CD14-positive monocyte (primary cell): ENCODE results near the gene HLA-DMB. TPM values are rescaled to one million over a fixed set of nuclear protein-coding genes. Genes with fewer than 3 reads are reported as not detected.

ENCODE experiments used
- DNase-seq, 3 donors: peaks; one replicate each; pipeline ENCODE4 v3.0.0-alpha.2; 2011 to 2022
- H2AFZ ChIP-seq: 2 replicates; pipeline ENCODE4 v1.6.0; 2012; ENCODE audit warnings: mild to moderate bottlenecking, low read depth, low read length, inconsistent platforms; ENCODE audit not compliant: insufficient read depth, poor library complexity, severe bottlenecking
- H3K27ac ChIP-seq, 2 donors: 1 replicate in 1 of 2; 2 replicates in 1 of 2; pipeline ENCODE4 v1.5.1; 2012 to 2013; ENCODE audit warnings: low read length in 2 of 2, control low read depth in 1 of 2, inconsistent platforms in 1 of 2, low read depth in 1 of 2, mild to moderate bottlenecking in 1 of 2
- H3K27me3 ChIP-seq, 2 donors: one replicate each; pipeline versions ENCODE4 v1.6.0 to v1.6.1; 2011 to 2013; ENCODE audit warnings: low read length in 2 of 2; ENCODE audit not compliant: control insufficient read depth in 2 of 2, insufficient read depth in 2 of 2
- H3K36me3 ChIP-seq, 2 donors: replicated peaks in 1 of 2; 1 replicate in 1 of 2; 2 replicates in 1 of 2; pipeline versions ENCODE4 v1.5.1 to v1.6.1; 2012 to 2013; ENCODE audit warnings: low read length in 2 of 2, control low read depth in 1 of 2, inconsistent platforms in 1 of 2, mild to moderate bottlenecking in 1 of 2; ENCODE audit not compliant: insufficient read depth in 2 of 2, control insufficient read depth in 1 of 2
- H3K4me1 ChIP-seq, 2 donors: 1 replicate in 1 of 2; 2 replicates in 1 of 2; pipeline versions ENCODE4 v1.5.1 to v1.6.1; 2012 to 2013; ENCODE audit warnings: low read length in 2 of 2, control low read depth in 1 of 2, inconsistent platforms in 1 of 2, mild to moderate bottlenecking in 1 of 2, moderate library complexity in 1 of 2; ENCODE audit not compliant: insufficient read depth in 2 of 2, control insufficient read depth in 1 of 2
- H3K4me2 ChIP-seq: replicated peaks from 2 replicates; pipeline ENCODE3; 2012; ENCODE audit warnings: low read length, moderate library complexity, mild to moderate bottlenecking; ENCODE audit not compliant: poor library complexity, severe bottlenecking; ENCODE audit errors: extremely low read depth
- H3K4me3 ChIP-seq, 3 experiments: fragments of 200-600 bp in 1 of 3; sonication (generic) in 1 of 3; replicated peaks in 1 of 3; 1 replicate in 2 of 3; 2 replicates in 1 of 3; pipeline ENCODE4 v1.5.1; 2011 to 2013; ENCODE audit warnings: low read length in 3 of 3, mild to moderate bottlenecking in 3 of 3, control low read depth in 2 of 3, low read depth in 2 of 3, inconsistent platforms in 1 of 3, moderate library complexity in 1 of 3
- H3K79me2 ChIP-seq: 2 replicates; pipeline ENCODE4 v1.6.0; 2012; ENCODE audit warnings: mild to moderate bottlenecking, control low read depth, inconsistent platforms, low read length, moderate library complexity; ENCODE audit not compliant: insufficient read depth
- H3K9ac ChIP-seq: 2 replicates; pipeline ENCODE4 v1.6.0; 2017; ENCODE audit warnings: low read length, mild to moderate bottlenecking; ENCODE audit not compliant: insufficient read depth, poor library complexity, severe bottlenecking
- H3K9me3 ChIP-seq, 2 donors: replicated peaks in 1 of 2; 1 replicate in 1 of 2; 2 replicates in 1 of 2; pipeline versions ENCODE4 v1.5.1 to v1.6.1; 2012 to 2013; ENCODE audit warnings: low read length in 2 of 2, control low read depth in 1 of 2; ENCODE audit not compliant: control insufficient read depth in 1 of 2, insufficient read depth in 1 of 2
- H4K20me1 ChIP-seq: 2 replicates; pipeline ENCODE4 v1.6.0; 2012; ENCODE audit warnings: mild to moderate bottlenecking, low read length, control low read depth, moderate library complexity; ENCODE audit not compliant: insufficient read depth
- H3K27ac Mint-ChIP-seq, 7 donors: one replicate each; pipeline ENCODE4 v1.8.0; 2020; ENCODE audit warnings: mild to moderate bottlenecking in 7 of 7, mixed read lengths in 7 of 7, moderate library complexity in 6 of 7, inconsistent platforms in 2 of 7
- H3K27me3 Mint-ChIP-seq, 3 donors: one replicate each; pipeline ENCODE4 v1.8.0; 2021 to 2022; ENCODE audit warnings: low read depth in 3 of 3, mild to moderate bottlenecking in 3 of 3, mixed read lengths in 3 of 3, moderate library complexity in 3 of 3, inconsistent platforms in 1 of 3
- H3K36me3 Mint-ChIP-seq, 2 donors: one replicate each; pipeline ENCODE4 v1.8.0; 2020; ENCODE audit warnings: mixed read lengths in 2 of 2, inconsistent platforms in 1 of 2, mild to moderate bottlenecking in 1 of 2
- H3K4me1 Mint-ChIP-seq: one replicate; pipeline ENCODE4 v1.8.0; 2020; ENCODE audit warnings: mild to moderate bottlenecking, mixed read lengths
- H3K4me3 Mint-ChIP-seq, 2 donors: one replicate each; pipeline ENCODE4 v1.8.0; 2020; ENCODE audit warnings: mild to moderate bottlenecking in 2 of 2, mixed read lengths in 2 of 2, moderate library complexity in 1 of 2
- H3K9me3 Mint-ChIP-seq, 7 donors: one replicate each; pipeline ENCODE4 v1.8.0; 2020 to 2022; ENCODE audit warnings: mixed read lengths in 7 of 7, mild to moderate bottlenecking in 6 of 7, moderate library complexity in 6 of 7, inconsistent platforms in 2 of 7
- CTCF ChIP-seq: fragments of 200-600 bp; IDR thresholded peaks from one replicate; pipeline ENCODE4 v1.8.0; 2022; ENCODE audit warnings: antibody characterized with exemption, mild to moderate bottlenecking
- WGBS: methylation state at CpG from one replicate; pipeline ENCODE4 v1.1.5; 2013; ENCODE audit warnings: missing lambda C conversion rate; ENCODE audit not compliant: insufficient coverage; 5-methylcytosine and 5-hydroxymethylcytosine counted together
- intact Hi-C, 2 donors: fragments of 100-400 bp; cut with micrococcal nuclease; formaldehyde crosslinking; loops; one replicate each; pipeline versions ENCODE4 v1.15.0 to v1.15.1; 2023
- polyA plus RNA-seq, 3 donors: library from polyadenylated mRNA; depleted of rRNA in 1 of 3; unstranded in 2 of 3; stranded (reverse) in 1 of 3; fragments of 300-500 nt in 2 of 3; fragments of >200 nt in 1 of 3; fragmentation: Illumina TruSeq in 2 of 3; gene quantifications; 1 replicate in 2 of 3; 2 replicates in 1 of 3; pipeline ENCODE4 v1.2.3, GENCODE V29; 2012 to 2021

Gene HLA-DMB
- polyA plus RNA-seq, 3 donors, result 510 to 924 (median 726) TPM

GRCh38 chr6:32974016-32974333 is 33.1 kb upstream of the HLA-DMB start:
- Mint-ChIP-seq H3K4me1 (peaks cover 55% of the 10 kb centered on the region), H3K4me3 (peak overlapping the region; percentile 98 to 100), H3K36me3 (peaks cover 60 to 69% of the 10 kb centered on the region in 2 donors), H3K9me3 (peaks cover 0 to 9% (median 0%) of the 10 kb centered on the region in 7 donors), H3K27me3 (peaks cover 0 to 10% (median under 1%) of the 10 kb centered on the region in 3 donors), H3K27ac (peak overlapping the region; percentile 89 to 100 (median 99))
- peaks cover 34 to 49% of the 10 kb centered on the region in 2 donors for H3K4me1 ChIP-seq
- peaks cover 90% of the 10 kb centered on the region for H3K79me2 ChIP-seq
- WGBS, result no CpG with 5 or more reads among the region's 4 CpGs
- DNase-seq, result peak; percentile 25 to 45 (median 36)
- peak overlapping the region; percentile 80 for H3K9ac ChIP-seq
- H3K4me3 ChIP-seq, result peak overlapping the region; percentile 76 to 93 (median 90)
- H3K4me2 ChIP-seq, result peak overlapping the region; percentile 89
- peak overlapping the region in 1 of 2 donors; percentile 81 for H3K27ac ChIP-seq
- H3K9me3 ChIP-seq, result no peaks in the 10 kb centered on the region
- H2AFZ ChIP-seq, result no peak overlapping the region
- H3K27me3 ChIP-seq, result no peaks in the 10 kb centered on the region
- peaks cover 48 to 57% of the 10 kb centered on the region in 2 donors for H3K36me3 ChIP-seq
- H4K20me1 ChIP-seq, result peaks cover 70% of the 10 kb centered on the region
- no peak for TF ChIP-seq CTCF
- intact Hi-C loops, result loop anchor here (5.0 kb wide), 3 partner anchors 37 to 132 kb away; partner anchors contain the start of gene PSMB8 (in 1 of the 2)

GRCh38 chr6:32973144-32974015 is 32.6 kb upstream of the HLA-DMB start:
- TF ChIP-seq CTCF, result no peak
- Mint-ChIP-seq H3K4me1 (peaks cover 53% of the 10 kb centered on the region), H3K27ac (peak overlapping the region; percentile 89 to 100 (median 99)), H3K9me3 (peaks cover 0 to 9% (median 0%) of the 10 kb centered on the region in 7 donors), H3K36me3 (peaks cover 54 to 63% of the 10 kb centered on the region in 2 donors), H3K4me3 (peak overlapping the region; percentile 98 to 100), H3K27me3 (peaks cover 0 to 10% (median 2%) of the 10 kb centered on the region in 3 donors)
- 0% methylated on average over 19 of the region's 23 CpGs for WGBS
- Histone ChIP-seq H3K27me3 (no peaks in the 10 kb centered on the region), H3K4me3 (peak overlapping the region; percentile 76 to 93 (median 90)), H3K36me3 (peaks cover 42 to 51% of the 10 kb centered on the region in 2 donors), H2AFZ (no peak overlapping the region), H3K9ac (peak overlapping the region; percentile 80), H3K9me3 (no peaks in the 10 kb centered on the region), H3K79me2 (peaks cover 89% of the 10 kb centered on the region), H3K4me2 (peak overlapping the region; percentile 89), H4K20me1 (peaks cover 64% of the 10 kb centered on the region), H3K27ac (peak overlapping the region; percentile 81 to 97), H3K4me1 (peaks cover 34 to 48% of the 10 kb centered on the region in 2 donors)
- peak; percentile 30 to 74 (median 50) for DNase-seq
- intact Hi-C loops, result loop anchor here (5.0 kb wide), 3 partner anchors 36 to 131 kb away; partner anchors contain the start of gene PSMB8 (in 1 of the 2)
